Skin of body (tissue), 2 donors: ENCODE measurements around the gene FPR1. TPM values are rescaled to one million over a fixed set of nuclear protein-coding genes. Genes with fewer than 3 reads are reported as not detected.
"Not testable (repeated sequence)": the region's sequence is repeated elsewhere in the genome, so short reads cannot be mapped to it uniquely, and the experiment has no call there.

Experiments
- DNase-seq: peaks from one replicate; lab custom pipeline; 2025; lab: John Stamatoyannopoulos, UW
- total RNA-seq: library from RNA; depleted of rRNA; stranded (reverse); fragments of >200 nt; gene quantifications from one replicate; pipeline ENCODE4 v1.2.3, GENCODE V29; 2014

Gene FPR1
- total RNA-seq, 1 donor from 2014 or later: 9.5 TPM

DNA sequence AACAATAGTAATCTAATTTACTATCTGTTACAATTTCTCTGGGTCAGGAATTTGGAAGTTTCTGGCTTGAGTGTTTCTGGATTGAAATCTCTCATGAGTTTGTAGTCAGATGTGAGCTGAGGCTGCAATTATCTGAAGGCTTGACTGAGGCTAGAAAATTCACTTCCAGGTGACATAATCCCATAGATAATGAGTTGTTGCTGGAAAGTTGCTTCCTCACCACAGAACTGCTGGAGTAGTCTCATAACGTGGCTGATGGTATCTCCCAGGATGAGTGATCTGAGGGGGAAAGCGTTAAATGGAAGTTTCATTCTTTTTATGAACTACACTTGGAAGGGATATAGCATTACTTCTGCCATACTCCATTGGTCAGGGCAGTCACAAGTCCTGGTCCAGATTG is 28.0 kb upstream of the FPR1 start:
- DNase-seq: no peak

DNA sequence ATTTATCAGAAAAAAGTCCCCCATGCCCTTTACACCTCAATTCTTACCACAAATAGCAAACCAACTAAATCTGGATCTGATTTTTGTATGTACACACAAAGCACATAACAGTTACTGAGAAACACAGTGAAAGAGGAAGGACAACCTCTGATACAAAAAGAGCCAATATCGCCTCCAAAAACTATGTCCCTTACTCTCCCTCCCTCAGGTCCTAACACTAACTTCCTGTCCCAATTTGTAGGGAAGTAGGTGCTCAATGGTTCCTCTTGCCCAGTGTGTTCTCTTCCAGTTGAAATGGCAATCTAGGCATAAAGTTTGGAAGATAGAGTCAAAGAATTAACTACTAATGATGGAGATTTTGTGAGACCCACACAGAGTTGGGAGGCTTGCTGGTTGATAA is 27.5 kb upstream of the FPR1 start:
- no peak for DNase-seq

GRCh38 chr19:51777570-51778462 is 26.1 kb upstream of the FPR1 start:
- peak; percentile 59 for DNase-seq

GRCh38 chr19:51776561-51776960 is 24.9 kb upstream of the FPR1 start:
- DNase-seq: not testable (repeated sequence)

GRCh38 chr19:51772977-51773376 is 21.3 kb upstream of the FPR1 start:
- DNase-seq: no peak

GRCh38 chr19:51771376-51772130 is 19.9 kb upstream of the FPR1 start:
- DNase-seq: no peak

DNA sequence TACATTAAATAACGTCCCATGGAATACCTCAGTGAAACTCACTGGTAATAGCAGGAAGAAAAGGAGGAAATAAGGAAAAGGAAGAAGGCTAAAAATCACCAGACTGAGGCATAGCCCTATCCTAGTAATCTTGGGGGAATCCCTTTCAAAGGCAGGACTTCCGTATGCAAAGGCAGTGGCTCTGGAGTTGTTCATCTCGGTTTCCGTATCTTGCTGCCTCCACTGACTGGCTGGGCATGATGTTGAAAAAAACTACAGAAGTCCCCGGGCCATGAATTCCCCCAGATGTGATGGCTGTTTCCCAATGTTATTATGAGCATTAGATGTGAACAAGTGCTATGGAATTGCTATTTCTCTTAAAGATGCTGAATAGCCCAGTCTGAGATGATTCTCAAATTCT is 14.8 kb upstream of the FPR1 start:
- no peak for DNase-seq

- no peak for DNase-seq
Observed at GRCh38 chr19:51765086-51765485, 13.4 kb upstream of the FPR1 start.

GRCh38 chr19:51761696-51762095 is 10.0 kb upstream of the FPR1 start:
- no peak for DNase-seq

GRCh38 chr19:51760697-51761356 is 9.1 kb upstream of the FPR1 start, which contains the start of gene FPR2:
FPR2 (plus strand) TSS chr19:51761180; CDS start chr19:51768659, 7,479 bp downstream.
- no peak for DNase-seq

DNA sequence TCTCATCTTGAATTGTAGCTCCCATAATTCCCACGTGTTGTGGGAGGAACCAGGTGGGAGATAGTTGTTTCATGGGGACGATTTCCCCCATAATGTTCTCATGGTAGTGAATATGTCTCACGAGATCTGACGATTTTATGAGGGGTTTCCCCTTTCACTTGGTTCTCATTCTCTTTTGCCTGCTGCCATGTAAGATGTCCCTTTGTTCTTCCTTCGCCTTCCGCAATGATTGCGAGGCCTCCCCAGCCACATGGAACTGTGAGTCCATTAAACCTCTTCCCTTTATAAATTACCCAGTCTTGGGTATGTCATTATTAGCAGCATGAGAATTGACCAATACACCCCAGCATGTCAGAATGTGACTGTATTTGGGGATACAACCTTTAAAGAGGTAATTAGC is 3.9 kb upstream of the FPR1 start:
- no peak for DNase-seq

DNA sequence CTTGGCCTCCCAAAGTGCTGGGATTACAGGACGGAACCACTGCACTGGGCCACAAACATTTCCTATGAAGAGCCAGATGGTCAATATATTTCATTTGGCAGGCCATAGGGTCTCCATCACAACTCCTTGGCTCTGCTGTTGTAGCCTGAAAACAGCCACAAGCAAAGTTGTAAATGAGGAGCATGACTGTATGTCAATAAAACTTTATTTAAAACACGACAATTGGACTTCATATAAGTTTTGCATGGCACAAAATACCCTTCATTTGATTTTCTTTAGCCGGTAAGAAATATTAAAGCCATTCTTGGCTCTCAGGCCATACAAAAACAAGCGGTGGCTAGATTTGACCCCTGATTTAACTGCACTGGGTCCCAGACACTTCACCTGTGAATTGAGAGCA is 3.1 kb upstream of the FPR1 start:
- no peak for DNase-seq

DNA sequence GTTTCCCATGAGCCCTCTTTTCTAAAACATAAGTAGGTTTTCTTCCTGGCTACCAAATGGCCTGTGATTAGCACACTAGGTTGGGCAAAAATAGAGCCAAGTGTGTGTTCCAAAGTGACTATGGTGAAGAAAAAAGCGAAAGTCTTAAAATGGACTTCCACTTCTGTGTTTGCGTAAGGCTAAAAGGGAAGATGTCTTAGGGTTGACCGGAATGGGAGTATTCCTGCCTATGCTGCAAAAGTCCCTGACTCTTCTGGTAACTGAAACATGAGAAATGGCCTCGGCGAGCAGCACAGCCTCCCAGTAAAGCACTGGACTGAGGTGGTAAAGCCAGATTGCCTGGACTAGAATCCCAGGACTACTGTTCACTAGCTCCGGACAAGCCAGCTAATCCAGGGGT is 2.4 kb upstream of the FPR1 start:
- no peak for DNase-seq

DNA sequence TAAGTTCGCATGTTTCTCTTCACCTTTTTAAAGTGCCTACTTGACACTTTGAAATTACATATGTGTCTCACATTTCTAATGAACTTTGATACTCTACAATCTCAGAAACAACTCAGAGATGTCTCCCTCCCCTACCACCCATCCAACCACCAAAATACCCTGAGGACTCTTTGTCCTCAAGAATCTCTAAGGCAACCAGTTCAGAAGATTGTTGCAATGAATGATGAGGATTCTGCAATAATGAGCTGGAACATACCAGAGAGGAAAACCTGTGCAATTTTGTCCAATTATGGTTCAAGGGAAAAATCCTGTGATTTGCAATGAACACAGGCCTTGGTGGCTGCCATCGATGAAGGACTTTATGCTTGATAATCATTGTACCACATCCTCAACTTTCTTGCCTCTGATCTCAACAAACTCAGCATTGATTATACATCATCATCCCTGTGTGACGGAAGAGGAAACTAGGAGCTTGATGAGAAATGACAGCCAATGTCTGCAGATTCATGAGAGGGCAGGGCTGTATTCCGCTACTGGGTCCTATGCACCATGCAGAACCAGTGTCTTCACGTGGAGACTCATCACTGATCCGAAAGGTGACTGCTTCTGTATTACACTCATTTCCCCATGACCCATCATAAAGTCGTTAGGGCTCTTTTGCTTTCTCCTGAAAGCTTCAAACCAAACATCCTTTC is 1.1 kb downstream of the FPR1 start:
- no peak for DNase-seq

DNA sequence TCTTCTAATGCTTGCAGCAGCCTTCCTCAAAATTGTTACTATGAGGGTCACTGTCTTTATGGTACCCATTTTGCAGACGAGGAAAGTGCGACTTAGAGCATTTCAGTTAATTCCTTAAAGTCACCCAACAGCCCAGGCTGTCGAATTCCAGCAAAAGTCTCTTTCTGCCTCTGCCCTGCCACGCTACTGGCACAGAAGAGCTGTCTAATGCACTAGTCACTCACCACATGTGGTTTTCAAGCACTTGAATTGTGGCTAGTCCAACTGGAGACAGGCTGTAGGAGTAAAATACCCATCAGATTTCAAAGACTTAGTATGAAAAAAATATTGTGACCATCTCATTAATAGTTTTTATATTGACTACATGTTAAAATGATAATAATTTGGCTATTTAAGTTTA is 1.7 kb downstream of the FPR1 start:
- DNase-seq: no peak

DNA sequence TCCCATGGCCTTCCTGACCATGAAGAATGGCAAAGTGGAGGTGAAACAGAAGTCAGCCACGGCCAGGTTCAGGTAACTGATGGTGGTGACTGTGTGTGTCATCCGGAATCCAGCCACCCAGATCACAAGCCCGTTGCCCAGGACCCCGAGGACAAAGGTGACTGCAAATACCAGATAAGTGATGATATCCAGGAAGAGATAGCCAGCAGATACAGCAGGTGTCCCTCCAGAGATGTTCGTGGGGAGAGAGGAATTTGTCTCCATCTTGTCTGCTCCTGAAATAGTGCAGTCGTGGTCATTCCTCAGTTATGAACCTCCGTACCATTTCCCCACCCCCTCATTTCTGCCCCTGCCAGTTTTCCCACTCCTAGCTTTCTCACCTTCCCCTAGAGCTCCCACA is 4.9 kb downstream of the FPR1 start:
- DNase-seq: no peak

DNA sequence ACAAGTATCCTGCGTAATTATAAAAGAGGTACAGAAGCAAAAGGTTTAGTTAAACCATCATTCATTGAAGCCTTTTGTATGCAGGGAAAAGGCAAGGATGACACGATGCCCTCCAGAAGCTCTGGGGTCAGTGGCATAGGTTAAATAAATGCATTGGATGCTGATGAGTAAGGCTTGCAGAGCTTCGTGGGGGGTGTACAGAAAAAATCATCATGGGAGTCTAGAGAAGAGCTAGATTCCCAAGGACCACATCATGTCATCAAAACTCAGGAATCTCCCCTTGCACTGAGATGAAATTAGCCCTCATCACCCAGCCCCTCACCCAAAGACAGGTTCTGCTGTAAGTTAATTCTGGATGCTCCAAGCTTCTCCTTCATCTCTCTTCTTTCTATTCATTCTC is 8.3 kb downstream of the FPR1 start:
- DNase-seq: no peak

- no peak for DNase-seq
Observed at GRCh38 chr19:51742789-51743188, 8.9 kb downstream of the FPR1 start.

- DNase-seq: no peak
Observed at GRCh38 chr19:51740356-51740755, 11.3 kb downstream of the FPR1 start.

GRCh38 chr19:51739466-51740213 is 12.0 kb downstream of the FPR1 start:
- no peak for DNase-seq

DNA sequence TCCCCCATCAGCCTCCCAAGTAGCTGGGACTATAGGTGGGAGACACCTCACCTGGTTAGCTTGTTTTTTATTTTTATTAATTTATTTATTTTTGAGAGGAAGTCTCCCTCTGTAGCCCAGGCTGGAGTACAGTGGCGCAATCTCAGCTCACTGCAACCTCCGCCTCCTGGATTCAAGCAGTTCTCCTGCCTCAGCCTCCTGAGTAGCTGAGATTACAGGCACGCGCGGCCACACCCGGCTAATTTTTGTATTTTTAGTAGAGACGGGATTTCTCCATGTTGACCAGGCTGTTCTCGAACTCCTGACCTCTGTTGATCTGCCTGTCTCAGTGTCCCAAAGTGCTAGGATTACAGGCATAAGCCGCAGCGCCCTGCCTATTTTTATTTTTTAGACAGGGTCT is 13.2 kb downstream of the FPR1 start:
- DNase-seq: not testable (repeated sequence)
